Activated naive CD8-positive, alpha-beta T cell treated with anti-CD3 and anti-CD28 coated beads, Interleukin-2, amount 50 U/mL, for 24 hours (primary cell): ENCODE data around the gene CAPN10.
"Not testable (repeated sequence)": the region's sequence is repeated elsewhere in the genome, so short reads cannot be mapped to it uniquely, and the experiment has no call there.

Source experiments
- ATAC-seq: fragments of 150-1000 bp; cut with Tn5 transposase; one replicate; pipeline ENCODE4 v1.10.0; 2021
- DNase-seq: peaks from one replicate; pipeline ENCODE4 v3.0.0; 2021
- H3K27ac Mint-ChIP-seq: one replicate; pipeline ENCODE4 v1.8.0; 2021; ENCODE audit warnings: mild to moderate bottlenecking, mixed read lengths
- H3K27me3 Mint-ChIP-seq: one replicate; pipeline ENCODE4 v1.8.0; 2021; ENCODE audit warnings: mixed read lengths
- H3K36me3 Mint-ChIP-seq: one replicate; pipeline ENCODE4 v1.8.0; 2021; ENCODE audit warnings: low read depth, mixed read lengths
- H3K4me1 Mint-ChIP-seq: one replicate; pipeline ENCODE4 v1.8.0; 2021; ENCODE audit warnings: mixed read lengths
- H3K4me3 Mint-ChIP-seq: one replicate; pipeline ENCODE4 v1.8.0; 2021; ENCODE audit warnings: mild to moderate bottlenecking, moderate library complexity, mixed read lengths
- H3K9me3 Mint-ChIP-seq: one replicate; pipeline ENCODE4 v1.8.0; 2021; ENCODE audit warnings: mixed read lengths

CAPN10 gene

GRCh38 chr2:240559286-240559685 lies 27.2 kb upstream of the CAPN10 start:
- DNase-seq (no peak), ATAC-seq (no peak)
- H3K4me1 Mint-ChIP-seq = peaks cover 59% of the 10 kb centered on the region
- no peaks in the 10 kb centered on the region for H3K27me3 Mint-ChIP-seq
- peaks cover 43% of the 10 kb centered on the region for H3K36me3 Mint-ChIP-seq
- H3K27ac Mint-ChIP-seq = peak overlapping the region; percentile 88
- no peaks in the 10 kb centered on the region for H3K9me3 Mint-ChIP-seq
- H3K4me3 Mint-ChIP-seq = peak overlapping the region; percentile 86

DNA sequence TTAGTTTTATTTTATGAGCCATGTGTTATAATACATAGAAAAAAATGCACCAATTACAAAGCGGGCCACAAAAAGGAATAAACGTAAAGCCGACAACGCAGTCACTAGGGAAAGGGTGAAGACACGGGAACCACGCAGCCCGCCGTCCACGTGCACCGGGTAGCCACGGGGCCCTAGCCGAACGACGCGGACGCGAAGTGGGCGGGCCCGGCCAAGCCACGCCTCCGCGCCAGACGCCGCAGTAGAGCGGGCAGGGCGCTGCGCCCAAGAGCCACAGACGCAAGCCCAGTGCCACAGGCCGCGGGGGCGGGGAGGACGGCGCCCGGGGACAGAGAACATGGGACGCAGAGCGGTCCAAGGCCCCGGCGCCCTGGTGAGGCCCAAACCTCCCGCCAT lies 26.5 kb upstream of the CAPN10 start, which contains the start of gene DUSP28:
Gene DUSP28 (plus strand): TSS at position 274 of the 396 bp plus-strand sequence. CDS start 328 bp downstream, outside the sequence.
- H3K4me1 Mint-ChIP-seq = peaks cover 67% of the 10 kb centered on the region
- H3K36me3 Mint-ChIP-seq = peaks cover 46% of the 10 kb centered on the region
- no peaks in the 10 kb centered on the region for H3K9me3 Mint-ChIP-seq
- ATAC-seq (peak; percentile 65), DNase-seq (peak; percentile 94)
- H3K27ac Mint-ChIP-seq = peak within 1 kb of the TSS; percentile 88
- H3K27me3 Mint-ChIP-seq = no peaks in the 10 kb centered on the region
- peak within 1 kb of the TSS; percentile 86 for H3K4me3 Mint-ChIP-seq

DNA sequence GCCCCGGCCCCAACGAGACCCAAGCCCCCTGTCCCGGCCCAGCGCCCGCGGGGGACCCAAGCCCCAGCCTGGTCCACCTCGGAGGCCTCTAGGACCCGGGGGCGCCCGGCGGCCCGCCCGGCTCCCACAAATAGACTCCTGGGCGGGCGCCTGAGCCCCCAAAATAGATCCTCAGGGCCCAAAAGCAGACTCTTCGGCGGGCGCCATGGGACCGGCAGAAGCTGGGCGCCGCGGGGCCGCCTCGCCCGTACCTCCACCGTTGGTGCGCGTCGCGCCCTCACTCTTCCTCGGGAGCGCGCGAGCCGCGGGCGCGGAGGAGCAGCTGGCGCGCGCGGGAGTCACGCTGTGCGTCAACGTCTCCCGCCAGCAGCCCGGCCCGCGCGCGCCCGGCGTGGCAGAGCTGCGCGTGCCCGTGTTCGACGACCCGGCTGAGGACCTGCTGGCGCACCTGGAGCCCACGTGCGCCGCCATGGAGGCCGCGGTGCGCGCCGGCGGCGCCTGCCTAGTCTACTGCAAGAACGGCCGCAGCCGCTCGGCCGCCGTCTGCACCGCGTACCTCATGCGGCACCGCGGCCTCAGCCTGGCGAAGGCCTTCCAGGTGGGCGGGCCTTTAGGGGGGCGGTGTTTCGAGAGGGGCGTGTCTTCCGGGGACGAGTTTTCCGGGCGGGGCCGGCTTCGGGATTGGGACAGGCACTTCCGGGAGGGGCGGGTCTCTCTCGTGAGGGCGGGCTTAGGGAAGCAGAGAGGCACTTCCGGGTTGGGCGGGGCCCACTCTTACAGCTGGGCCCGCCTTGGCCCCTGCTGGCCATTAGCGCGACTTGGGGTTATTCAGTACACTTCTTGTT lies 25.8 kb upstream of the CAPN10 start:
- peak; percentile 51 for ATAC-seq
- peak overlapping the region; percentile 86 for H3K27ac Mint-ChIP-seq
- H3K9me3 Mint-ChIP-seq = no peaks in the 10 kb centered on the region
- peaks cover 74% of the 10 kb centered on the region for H3K4me1 Mint-ChIP-seq
- DNase-seq = peak; percentile 100
- H3K4me3 Mint-ChIP-seq = peak overlapping the region; percentile 86
- H3K27me3 Mint-ChIP-seq = no peaks in the 10 kb centered on the region
- peaks cover 46% of the 10 kb centered on the region for H3K36me3 Mint-ChIP-seq

- peaks cover 78% of the 10 kb centered on the region for H3K4me1 Mint-ChIP-seq
- H3K9me3 Mint-ChIP-seq = no peaks in the 10 kb centered on the region
- peak overlapping the region; percentile 86 for H3K27ac Mint-ChIP-seq
- H3K36me3 Mint-ChIP-seq = peaks cover 46% of the 10 kb centered on the region
- DNase-seq = no peak
- H3K4me3 Mint-ChIP-seq = peak overlapping the region; percentile 86
- no peak for ATAC-seq
- H3K27me3 Mint-ChIP-seq = no peaks in the 10 kb centered on the region
Measured at GRCh38 chr2:240561325-240561971, 25.1 kb upstream of the CAPN10 start.

- not testable (repeated sequence) for H3K4me3 Mint-ChIP-seq, H3K9me3 Mint-ChIP-seq, DNase-seq, ATAC-seq, H3K27me3 Mint-ChIP-seq
- H3K36me3 Mint-ChIP-seq = peaks cover 42% of the 10 kb centered on the region
- peaks cover 75% of the 10 kb centered on the region for H3K4me1 Mint-ChIP-seq
- H3K27ac Mint-ChIP-seq = peak overlapping the region; percentile 95
Measured at GRCh38 chr2:240563231-240563630, 23.3 kb upstream of the CAPN10 start.

GRCh38 chr2:240563951-240564560 lies 22.5 kb upstream of the CAPN10 start:
- no peak for DNase-seq
- H3K36me3 Mint-ChIP-seq = peaks cover 35% of the 10 kb centered on the region
- peak overlapping the region; percentile 96 for H3K4me3 Mint-ChIP-seq
- H3K4me1 Mint-ChIP-seq = peaks cover 67% of the 10 kb centered on the region
- H3K27ac Mint-ChIP-seq = peak overlapping the region; percentile 95
- ATAC-seq = no peak
- no peaks in the 10 kb centered on the region for H3K9me3 Mint-ChIP-seq
- H3K27me3 Mint-ChIP-seq = no peaks in the 10 kb centered on the region

DNA sequence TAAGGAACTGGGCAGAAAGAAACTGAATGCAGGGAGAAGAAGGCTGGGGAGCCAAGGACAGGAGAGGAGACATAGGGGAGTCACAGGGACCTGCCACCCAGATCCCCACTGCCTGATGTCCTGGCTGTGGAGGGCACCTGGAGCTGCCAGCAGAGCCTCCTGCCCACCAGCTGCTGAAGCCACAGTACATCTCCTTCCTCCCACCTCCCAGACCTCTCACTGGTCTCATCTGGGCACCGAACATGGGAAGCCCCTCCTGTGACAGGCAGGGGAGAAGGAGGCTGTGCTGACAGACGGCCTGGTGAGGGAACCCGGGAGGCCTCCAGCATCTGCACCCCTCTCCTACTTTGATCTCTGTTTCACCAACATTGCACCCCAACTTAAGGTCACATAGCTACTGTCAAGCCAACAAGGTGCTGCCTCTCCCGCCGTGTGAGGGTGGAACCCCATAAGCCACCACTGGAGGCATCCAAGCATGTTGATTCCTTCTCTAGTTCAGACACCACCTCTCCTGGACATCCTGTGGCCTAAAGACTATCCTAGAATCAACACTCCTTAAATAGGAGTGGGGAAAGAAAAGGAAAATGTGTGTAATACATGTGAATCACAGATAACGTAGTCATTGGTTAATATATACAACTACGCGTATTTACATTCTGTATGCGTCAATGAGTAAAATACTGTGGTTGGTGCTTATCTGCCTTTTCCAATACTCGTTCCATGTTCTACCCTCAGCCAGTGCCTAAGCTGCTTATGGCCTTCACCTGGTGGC lies 21.8 kb upstream of the CAPN10 start:
- peaks cover 67% of the 10 kb centered on the region for H3K4me1 Mint-ChIP-seq
- ATAC-seq (peak; percentile 9), DNase-seq (peak; percentile 47)
- H3K27me3 Mint-ChIP-seq = no peaks in the 10 kb centered on the region
- H3K27ac Mint-ChIP-seq = peak overlapping the region; percentile 95
- H3K36me3 Mint-ChIP-seq = peaks cover 30% of the 10 kb centered on the region
- H3K9me3 Mint-ChIP-seq = no peaks in the 10 kb centered on the region
- H3K4me3 Mint-ChIP-seq = peak overlapping the region; percentile 96

GRCh38 chr2:240565333-240566202 lies 21.0 kb upstream of the CAPN10 start:
- Mint-ChIP-seq H3K9me3 (no peaks in the 10 kb centered on the region), H3K4me3 (peak overlapping the region; percentile 96), H3K4me1 (peaks cover 70% of the 10 kb centered on the region), H3K36me3 (peaks cover 27% of the 10 kb centered on the region), H3K27ac (peak overlapping the region; percentile 95), H3K27me3 (no peaks in the 10 kb centered on the region)
- DNase-seq (peak; percentile 88), ATAC-seq (peak; percentile 58)

DNA sequence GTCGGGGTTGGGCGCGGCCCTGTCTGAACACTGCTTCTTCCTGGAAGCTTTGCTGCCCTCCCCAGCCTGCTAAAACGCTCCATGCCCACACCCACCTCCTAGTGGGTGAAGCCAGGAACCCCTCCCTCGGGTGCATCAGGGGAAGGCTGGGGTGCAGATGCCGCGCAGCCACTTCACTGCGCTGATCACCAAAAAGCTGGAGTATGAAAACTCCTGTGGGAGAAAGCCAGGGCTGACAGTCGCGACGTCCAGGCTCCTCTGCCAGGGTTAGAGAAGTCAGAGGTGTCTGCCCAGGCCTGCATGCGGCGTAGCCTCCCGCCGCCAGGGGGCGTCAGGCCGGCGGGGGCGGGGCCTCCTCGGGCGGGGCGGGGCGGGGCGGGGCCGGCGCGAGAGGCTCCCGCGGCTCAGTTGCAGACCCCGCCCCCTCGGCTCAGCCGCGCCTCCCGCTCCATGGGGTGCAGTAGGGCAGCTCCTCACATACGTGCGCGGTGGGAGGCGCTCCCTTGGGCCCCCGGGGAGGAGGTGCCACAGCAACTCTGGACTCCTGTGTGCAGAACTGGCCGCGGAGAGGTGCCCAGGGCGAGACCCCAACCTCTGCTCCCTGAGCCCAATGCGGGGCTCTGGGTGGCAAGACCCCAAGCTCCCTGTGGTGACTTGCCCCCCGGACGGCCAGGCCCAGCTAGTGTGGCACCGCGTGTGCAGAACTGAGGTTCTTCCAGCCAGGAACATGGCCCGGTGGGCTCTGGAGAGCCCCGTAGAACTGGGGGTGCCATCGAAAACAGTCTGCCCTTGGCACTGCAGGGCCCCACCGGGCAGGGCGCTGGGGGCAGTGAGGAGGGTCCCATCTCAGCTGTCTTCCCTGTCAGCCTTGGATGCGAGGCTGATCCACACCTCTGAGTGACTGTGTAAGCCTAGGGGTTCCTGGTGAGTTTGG lies 20.1 kb upstream of the CAPN10 start:
- Mint-ChIP-seq H3K27me3 (no peaks in the 10 kb centered on the region), H3K9me3 (no peaks in the 10 kb centered on the region), H3K27ac (peak overlapping the region; percentile 96), H3K36me3 (peaks cover 25% of the 10 kb centered on the region), H3K4me1 (peaks cover 74% of the 10 kb centered on the region), H3K4me3 (peak overlapping the region; percentile 96)
- DNase-seq = peak; percentile 97
- peak; percentile 67 for ATAC-seq

DNA sequence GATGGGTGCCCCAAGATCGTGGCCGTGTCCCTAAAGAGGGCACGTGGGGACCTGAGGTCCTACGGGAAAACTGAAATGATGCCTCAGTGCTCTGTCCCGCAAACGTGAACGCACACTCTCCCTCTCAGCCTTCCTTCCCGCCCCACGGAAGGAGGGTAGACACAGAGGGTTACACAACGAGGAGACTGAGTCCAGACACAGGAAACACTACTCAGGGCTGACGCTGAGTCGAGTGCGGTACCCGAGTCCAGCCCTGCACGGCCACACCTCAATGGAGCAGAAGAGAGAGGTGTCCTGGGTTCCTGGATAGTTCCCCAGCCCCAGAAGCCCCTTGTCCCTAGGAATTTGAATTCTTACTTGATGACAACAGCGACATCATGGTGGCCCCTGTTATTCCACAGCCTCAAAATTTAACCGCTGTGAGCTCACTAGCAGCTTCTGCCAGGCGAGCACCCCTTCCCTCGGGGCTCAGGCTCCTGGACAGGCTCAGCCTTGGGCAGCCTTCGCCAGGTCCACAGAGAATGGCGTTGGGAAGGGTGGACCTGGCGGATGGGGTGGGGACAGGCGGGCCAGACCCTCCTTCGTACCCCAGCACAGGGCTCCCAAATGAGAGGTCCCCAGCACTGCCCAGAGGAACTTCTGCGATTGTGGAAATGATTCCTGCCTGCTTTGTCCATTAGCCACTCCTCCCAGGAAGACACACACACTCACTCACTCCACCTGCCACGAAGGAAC lies 19.2 kb upstream of the CAPN10 start:
- H3K27ac Mint-ChIP-seq = peak overlapping the region; percentile 96
- DNase-seq (peak; percentile 34), ATAC-seq (no peak)
- peak overlapping the region; percentile 96 for H3K4me3 Mint-ChIP-seq
- peaks cover 68% of the 10 kb centered on the region for H3K4me1 Mint-ChIP-seq
- no peaks in the 10 kb centered on the region for H3K9me3 Mint-ChIP-seq
- H3K27me3 Mint-ChIP-seq = no peaks in the 10 kb centered on the region
- H3K36me3 Mint-ChIP-seq = peaks cover 19% of the 10 kb centered on the region

GRCh38 chr2:240567872-240568677 lies 18.5 kb upstream of the CAPN10 start, which contains the start of gene RNPEPL1:
Gene RNPEPL1, plus strand, starts transcription at chr2:240568484. Its CDS starts 103 bp downstream, at chr2:240568587.
- H3K27ac Mint-ChIP-seq = peak within 1 kb of the TSS; percentile 96
- H3K27me3 Mint-ChIP-seq = no peaks in the 10 kb centered on the region
- H3K36me3 Mint-ChIP-seq = peaks cover 13% of the 10 kb centered on the region
- H3K9me3 Mint-ChIP-seq = no peaks in the 10 kb centered on the region
- peak; percentile 62 for DNase-seq
- peak within 1 kb of the TSS; percentile 96 for H3K4me3 Mint-ChIP-seq
- ATAC-seq = peak; percentile 8
- peaks cover 60% of the 10 kb centered on the region for H3K4me1 Mint-ChIP-seq
